GM12801 (cell line): ENCODE results near the gene MB.

ENCODE experiments used
- TF ChIP-seq, protein P1 (sequence below): IDR thresholded peaks from one replicate; pipeline ENCODE4 v1.5.1; 2011; ENCODE audit warnings: control low read depth; ENCODE audit not compliant: insufficient read length; ENCODE audit errors: extremely low read depth

Gene MB

GRCh38 chr22:35643991-35644390 is 26.9 kb upstream of the MB start:
- TF ChIP-seq, protein P1, sequence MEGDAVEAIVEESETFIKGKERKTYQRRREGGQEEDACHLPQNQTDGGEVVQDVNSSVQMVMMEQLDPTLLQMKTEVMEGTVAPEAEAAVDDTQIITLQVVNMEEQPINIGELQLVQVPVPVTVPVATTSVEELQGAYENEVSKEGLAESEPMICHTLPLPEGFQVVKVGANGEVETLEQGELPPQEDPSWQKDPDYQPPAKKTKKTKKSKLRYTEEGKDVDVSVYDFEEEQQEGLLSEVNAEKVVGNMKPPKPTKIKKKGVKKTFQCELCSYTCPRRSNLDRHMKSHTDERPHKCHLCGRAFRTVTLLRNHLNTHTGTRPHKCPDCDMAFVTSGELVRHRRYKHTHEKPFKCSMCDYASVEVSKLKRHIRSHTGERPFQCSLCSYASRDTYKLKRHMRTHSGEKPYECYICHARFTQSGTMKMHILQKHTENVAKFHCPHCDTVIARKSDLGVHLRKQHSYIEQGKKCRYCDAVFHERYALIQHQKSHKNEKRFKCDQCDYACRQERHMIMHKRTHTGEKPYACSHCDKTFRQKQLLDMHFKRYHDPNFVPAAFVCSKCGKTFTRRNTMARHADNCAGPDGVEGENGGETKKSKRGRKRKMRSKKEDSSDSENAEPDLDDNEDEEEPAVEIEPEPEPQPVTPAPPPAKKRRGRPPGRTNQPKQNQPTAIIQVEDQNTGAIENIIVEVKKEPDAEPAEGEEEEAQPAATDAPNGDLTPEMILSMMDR: no peak

- TF ChIP-seq, protein P1: no peak
Observed at GRCh38 chr22:35642305-35642741, 25.2 kb upstream of the MB start.

DNA sequence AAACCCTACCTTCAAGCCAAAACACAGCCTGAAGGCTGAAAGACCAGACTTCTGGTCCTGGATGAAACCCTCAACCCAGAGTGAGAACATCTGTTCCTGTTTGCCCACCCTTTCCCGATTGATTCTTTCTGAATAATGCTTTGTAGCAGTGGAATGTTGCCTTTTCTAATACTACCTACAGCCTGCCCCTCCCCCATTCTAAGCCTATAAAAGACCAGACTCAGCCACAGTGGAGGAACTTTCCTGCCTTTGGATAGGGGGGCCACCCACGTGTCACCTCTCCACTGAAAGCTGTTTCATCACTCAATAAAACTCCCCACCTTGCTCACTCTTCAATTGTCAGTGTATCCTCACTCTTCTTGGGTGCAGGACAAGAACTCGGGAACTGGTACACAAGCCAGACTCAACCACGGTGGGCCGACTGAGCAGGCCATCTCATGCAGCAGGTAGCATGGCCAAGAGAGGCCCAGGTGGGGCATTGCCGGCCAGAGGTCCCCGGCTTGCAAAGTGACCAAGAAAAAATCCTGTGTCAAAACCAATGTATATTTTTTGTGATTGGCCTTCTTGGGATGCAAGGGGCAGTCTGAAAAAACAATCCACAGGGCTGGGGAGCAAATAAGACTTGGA is 24.5 kb upstream of the MB start:
- TF ChIP-seq, protein P1: no peak

DNA sequence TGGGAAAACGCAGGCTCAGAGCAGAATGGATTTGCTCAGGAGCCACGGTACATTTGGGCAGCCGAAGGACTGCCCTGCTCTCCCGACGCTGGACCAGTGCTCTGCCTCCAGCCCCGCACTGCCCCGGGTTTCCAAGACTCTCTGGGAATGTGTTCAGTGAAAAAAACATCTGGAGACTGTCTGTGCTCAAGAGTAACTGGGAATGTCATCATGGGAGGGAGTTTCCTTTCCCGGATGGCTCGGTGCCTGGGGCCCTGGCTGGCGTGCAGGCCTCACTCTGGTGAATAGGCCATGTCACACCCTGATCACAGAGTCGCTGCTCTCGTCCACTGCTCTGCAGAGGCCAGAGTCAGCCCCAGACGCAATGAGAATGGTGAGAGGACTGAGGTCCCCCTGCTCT is 21.3 kb upstream of the MB start:
- TF ChIP-seq, protein P1: no peak

DNA sequence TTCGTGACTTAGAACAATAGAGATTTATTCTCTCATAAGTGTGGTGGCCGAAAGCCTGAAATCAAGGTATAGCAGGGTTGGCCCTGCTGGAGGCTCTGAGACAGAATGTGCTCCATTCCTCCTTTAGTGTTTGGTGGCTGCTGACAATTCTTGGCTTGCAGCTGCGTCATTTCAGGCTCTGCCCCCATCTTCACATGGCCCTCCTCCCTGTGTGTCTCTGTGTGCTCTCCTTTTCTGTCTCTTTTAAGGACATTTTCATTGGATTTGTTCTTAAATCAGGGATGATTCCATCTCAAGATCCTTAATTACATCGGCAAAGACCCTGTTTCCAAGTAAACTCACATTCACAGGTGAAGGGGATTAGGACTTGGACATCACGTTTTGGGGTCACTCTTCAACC is 20.9 kb upstream of the MB start:
- TF ChIP-seq, protein P1: no peak

GRCh38 chr22:35637254-35637653 is 20.1 kb upstream of the MB start:
- TF ChIP-seq, protein P1: no peak

GRCh38 chr22:35634943-35635540 is 17.9 kb upstream of the MB start:
- TF ChIP-seq, protein P1: no peak
